K562 (cell line): ENCODE measurements around the gene GPX2. TPM values are rescaled to one million over a fixed set of nuclear protein-coding genes. Genes with fewer than 3 reads are reported as not detected.

Source experiments
- ATAC-seq: fragments of 200-7000 bp; cut with Tn5 transposase; 3 replicates; pipeline ENCODE4 v1.9.1; 2020; ENCODE audit warnings: moderate library complexity
- BruUV-seq: library from RNA; stranded (reverse); fragments of 400-500 nt; replicated peaks from 2 replicates; lab custom pipeline; 2021; lab: Mats Ljungman, UMichigan
- CTCF ChIA-PET: fragments of 300-600 bp; formaldehyde crosslinking; extraction: SDS; loops from one replicate; lab custom pipeline; 2021; ENCODE audit warnings: low intra/inter-chr PET ratio; lab: Yijun Ruan, JAX
- POLR2A ChIA-PET: fragments of 300-600, 350-650 bp; sonication (Branson Sonifier 250); formaldehyde crosslinking; extraction: SDS; loops from one replicate; lab custom pipeline; 2021; ENCODE audit warnings: antibody characterized with exemption, inconsistent platforms; lab: Yijun Ruan, JAX
- DNase-seq, 4 experiments: peaks; one replicate each; pipeline versions ENCODE4 v3.0.0 to v3.0.0-alpha.2; 2011 to 2018; ENCODE audit warnings: low spot score in 3 of 4, mixed read lengths in 3 of 4; ENCODE audit errors: extremely low read depth in 1 of 4
- FAIRE-seq: peaks from 2 replicates; lab custom pipeline; 2011; peaks lifted over from hg19 to GRCh38; lab: Jason Lieb, UNC
- H2AFZ ChIP-seq: 2 replicates; pipeline ENCODE4 v1.6.0; 2011; ENCODE audit warnings: low read depth, low read length, control low read depth, inconsistent platforms
- H3K27ac ChIP-seq: fragments of 200-600 bp; 3 replicates; pipeline ENCODE4 v1.8.0; 2011; ENCODE audit warnings: low read depth, mild to moderate bottlenecking, control low read depth, inconsistent platforms, low read length, moderate library complexity, mixed read lengths; ENCODE audit errors: extremely low read depth
- H3K27me3 ChIP-seq, 2 experiments: fragments of 300-600 bp in 1 of 2; 2 replicates in 1 of 2; 3 replicates in 1 of 2; pipeline versions ENCODE4 v1.6.0 to v1.8.0; 2011; ENCODE audit warnings: inconsistent platforms in 2 of 2, low read length in 2 of 2, mild to moderate bottlenecking in 1 of 2, mixed read lengths in 1 of 2, moderate library complexity in 1 of 2; ENCODE audit not compliant: control insufficient read depth in 2 of 2, insufficient read depth in 2 of 2
- H3K36me3 ChIP-seq: fragments of 300-600 bp; 3 replicates; pipeline ENCODE4 v1.8.0; 2011; ENCODE audit warnings: mild to moderate bottlenecking, low read length, inconsistent platforms; ENCODE audit not compliant: control insufficient read depth, insufficient read depth
- H3K4me1 ChIP-seq, 2 experiments: fragments of 200-600 bp in 1 of 2; replicated peaks in 1 of 2; 2 replicates in 1 of 2; 3 replicates in 1 of 2; pipeline versions ENCODE4 v1.5.1 to v1.8.0; 2011; ENCODE audit warnings: inconsistent platforms in 2 of 2, low read length in 2 of 2, mild to moderate bottlenecking in 1 of 2, mixed read lengths in 1 of 2, moderate library complexity in 1 of 2; ENCODE audit not compliant: control insufficient read depth in 2 of 2, insufficient read depth in 2 of 2
- H3K4me2 ChIP-seq: 2 replicates; pipeline ENCODE4 v1.6.1; 2011; ENCODE audit warnings: low read length, control low read depth, inconsistent platforms, mixed read lengths; ENCODE audit not compliant: insufficient read depth
- H3K4me3 ChIP-seq: fragments of 200-600 bp; sonication (generic), shearing (Covaris generic); 2 replicates; pipeline ENCODE4 v1.5.1; 2016; ENCODE audit warnings: control low read depth, inconsistent platforms
- H3K79me2 ChIP-seq: fragments of 200-600 bp; 3 replicates; pipeline ENCODE4 v1.8.0; 2011; ENCODE audit warnings: low read length, inconsistent platforms; ENCODE audit not compliant: control insufficient read depth, insufficient read depth
- H3K9ac ChIP-seq, 2 experiments: 2 replicates each; pipeline versions ENCODE4 v1.6.0 to v1.6.1; 2011; ENCODE audit warnings: low read depth in 2 of 2, low read length in 2 of 2, control low read depth in 1 of 2, inconsistent platforms in 1 of 2, mild to moderate bottlenecking in 1 of 2, mixed read lengths in 1 of 2; ENCODE audit not compliant: insufficient read depth in 1 of 2
- H3K9me1 ChIP-seq: one replicate; pipeline ENCODE4 v1.6.0; 2011; ENCODE audit warnings: inconsistent platforms, mild to moderate bottlenecking, low read length, moderate library complexity; ENCODE audit not compliant: control insufficient read depth, insufficient read depth
- H3K9me3 ChIP-seq: replicated peaks from 2 replicates; pipeline ENCODE4 v1.5.1; 2011; ENCODE audit warnings: low read depth, low read length, inconsistent platforms; ENCODE audit not compliant: control insufficient read depth, insufficient read depth
- H4K20me1 ChIP-seq: replicated peaks from 2 replicates; pipeline ENCODE4 v1.6.1; 2011; ENCODE audit warnings: low read length, inconsistent platforms, mixed read lengths; ENCODE audit not compliant: control insufficient read depth, insufficient read depth
- ARHGAP35 ChIP-seq: fragments of 450-650 bp; IDR thresholded peaks from 2 replicates; pipeline ENCODE4 v1.6.1; 2018; ENCODE audit not compliant: partially characterized antibody
- BRD9 ChIP-seq: fragments of 450-650 bp; IDR thresholded peaks from 2 replicates; pipeline ENCODE4 v1.6.1; 2018; ENCODE audit warnings: low read depth; ENCODE audit not compliant: partially characterized antibody
- CAMTA2 ChIP-seq: fragments of 250-450 bp; sonication (Bioruptor Pico); conservative IDR thresholded peaks from 2 replicates; pipeline ENCODE4 v1.5.1; 2022
- CEBPB ChIP-seq: fragments of 450-650 bp; IDR thresholded peaks from 2 replicates; pipeline ENCODE4 v1.6.1; 2016; ENCODE audit warnings: missing genetic modification characterization, missing compliant biosample characterization
- CXXC5 ChIP-seq: fragments of 250-450 bp; sonication (Bioruptor Pico); IDR thresholded peaks from 2 replicates; pipeline ENCODE4 v1.8.0; 2022; ENCODE audit warnings: inconsistent platforms, mild to moderate bottlenecking, moderate library complexity
- PHB2 ChIP-seq: fragments of 450-650 bp; IDR thresholded peaks from 2 replicates; pipeline ENCODE4 v1.6.1; 2017; ENCODE audit warnings: low read depth
- SREBF1 ChIP-seq: fragments of 150-350 bp; IDR thresholded peaks from 2 replicates; pipeline ENCODE4 v1.6.1; 2014; ENCODE audit warnings: antibody characterized with exemption, low read depth, low read length, borderline replicate concordance
- STAG1 ChIP-seq: sonication (generic); formaldehyde crosslinking; IDR thresholded peaks from 2 replicates; pipeline ENCODE4 v1.5.0; 2020; ENCODE audit warnings: missing genetic modification reagents, borderline replicate concordance
- ZBED1 ChIP-seq: IDR thresholded peaks from 2 replicates; pipeline ENCODE4 v1.6.1; 2014
- ZNF274 ChIP-seq: IDR thresholded peaks from 2 replicates; pipeline ENCODE4 v1.6.1; 2011; ENCODE audit warnings: low read depth, mild to moderate bottlenecking, low read length, moderate library complexity, borderline replicate concordance
- ZNF668 ChIP-seq: fragments of 250-450 bp; sonication (Bioruptor Pico); IDR thresholded peaks from 2 replicates; pipeline ENCODE4 v1.8.0; 2022; ENCODE audit warnings: mild to moderate bottlenecking, inconsistent platforms
- ZSCAN32 ChIP-seq: fragments of 450-650 bp; formaldehyde crosslinking; IDR thresholded peaks from 2 replicates; pipeline ENCODE4 v1.4.0; 2020; ENCODE audit warnings: mild to moderate bottlenecking, moderate library complexity
- WGBS: fragments of 100-300 bp; shearing (Covaris generic); methylation state at CpG from one replicate; pipeline ENCODE4 v1.1.6; 2016; ENCODE audit warnings: low coverage, mixed read lengths; ENCODE audit not compliant: insufficient coverage; ENCODE audit errors: missing lambda C conversion rate; 5-methylcytosine and 5-hydroxymethylcytosine counted together
- in situ Hi-C: fragments of 300-500 bp; cut with MboI; formaldehyde crosslinking; loops from 4 replicates; pipeline ENCODE4 v1.15.0; 2018; ENCODE audit warnings: inconsistent platforms, mixed read lengths
- intact Hi-C: fragments of 100-400 bp; cut with micrococcal nuclease; formaldehyde crosslinking; loops from 2 replicates; pipeline ENCODE4 v1.14.2; 2022
- polyA plus RNA-seq, 8 experiments: library from polyadenylated mRNA; depleted of rRNA in 4 of 8; stranded (reverse) in 5 of 8; unstranded in 3 of 8; fragments of >200 nt; fragmentation: Nextera tagmentation in 2 of 8; fragmentation: Illumina TruSeq in 1 of 8; extraction: Ambion mirVana in 2 of 8; extraction: Trizol in 1 of 8; gene quantifications; 2 replicates each; pipeline versions ENCODE4 v1.2.1 to v1.2.3, GENCODE V29; 2011 to 2014; ENCODE audit warnings: inconsistent platforms in 1 of 8, missing spikeins in 1 of 8
- total RNA-seq, 7 experiments: library from RNA; depleted of rRNA in 6 of 7; stranded (reverse); fragments of >200 nt in 6 of 7; fragmentation: Illumina TruSeq in 2 of 7; extraction: Trizol in 2 of 7; gene quantifications; 2 replicates each; pipeline versions ENCODE4 v1.2.1 to v1.2.3, GENCODE V29; 2011 to 2021; ENCODE audit warnings: low replicate concordance in 1 of 7
- TF ChIP-seq, protein P1 (sequence below): sonication (generic); IDR thresholded peaks from 2 replicates; pipeline ENCODE4 v1.6.1; 2016
- TF ChIP-seq, protein P2 (sequence below): sonication (generic); formaldehyde crosslinking; IDR thresholded peaks from 2 replicates; pipeline ENCODE4 v1.8.0; 2022; ENCODE audit warnings: missing genetic modification reagents, mild to moderate bottlenecking, moderate library complexity, borderline replicate concordance

Gene GPX2
- total and polyA plus RNA-seq, 9 of the 15 experiments (the other 6 are each of a cell fraction or from before 2014, with no cell fraction given): 0.24 TPM; not detected in 8

DNA sequence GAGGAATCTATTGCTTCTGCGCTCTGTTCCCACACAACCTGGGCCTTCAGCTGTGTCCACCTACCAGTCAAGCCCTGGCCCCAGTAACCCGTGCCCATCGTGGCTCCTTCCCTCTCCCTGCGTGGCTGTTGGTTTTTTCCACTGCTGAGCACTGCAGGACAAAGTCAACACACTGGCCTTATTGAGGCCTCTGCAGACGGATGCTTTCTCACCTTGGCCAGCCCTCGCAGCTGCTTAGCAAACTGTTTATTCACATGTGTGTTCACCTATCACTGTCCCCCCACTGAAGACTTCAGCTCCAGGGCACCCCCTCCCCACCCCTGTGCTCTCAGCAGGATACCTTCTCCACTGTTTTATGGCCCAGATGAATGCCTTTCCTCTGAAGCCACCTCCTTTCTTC lies 12.8 kb upstream of the GPX2 start:
- Histone ChIP-seq H4K20me1 (no peaks in the 10 kb centered on the region), H3K9me1 (no peaks in the 10 kb centered on the region), H3K36me3 (no peaks in the 10 kb centered on the region), H3K4me2 (no peak overlapping the region), H2AFZ (no peak overlapping the region), H3K27me3 (peaks cover 0 to 5% of the 10 kb centered on the region in 2 experiments; a peak in 1 of 5 replicates), H3K79me2 (no peaks in the 10 kb centered on the region), H3K27ac (no peak overlapping the region), H3K9me3 (no peaks in the 10 kb centered on the region), H3K4me1 (peaks cover 0 to 3% of the 10 kb centered on the region in 2 experiments; a peak in 2 of 5 replicates), H3K4me3 (no peak overlapping the region), H3K9ac (no peak overlapping the region)
- ChIA-PET POLR2A (no interaction called here), CTCF (no interaction called here)
- WGBS: 32% methylated on average over 5 of the region's 6 CpGs
- ATAC-seq: no peak
- intact Hi-C loops: no loop called here
- no peak for FAIRE-seq
- no peak for TF ChIP-seq CAMTA2 (CRISPR knock-in tag)
- TF ChIP-seq BRD9: no peak
- in situ Hi-C loops: no loop called here
- BruUV-seq: no TSS peak
- no peak for DNase-seq

DNA sequence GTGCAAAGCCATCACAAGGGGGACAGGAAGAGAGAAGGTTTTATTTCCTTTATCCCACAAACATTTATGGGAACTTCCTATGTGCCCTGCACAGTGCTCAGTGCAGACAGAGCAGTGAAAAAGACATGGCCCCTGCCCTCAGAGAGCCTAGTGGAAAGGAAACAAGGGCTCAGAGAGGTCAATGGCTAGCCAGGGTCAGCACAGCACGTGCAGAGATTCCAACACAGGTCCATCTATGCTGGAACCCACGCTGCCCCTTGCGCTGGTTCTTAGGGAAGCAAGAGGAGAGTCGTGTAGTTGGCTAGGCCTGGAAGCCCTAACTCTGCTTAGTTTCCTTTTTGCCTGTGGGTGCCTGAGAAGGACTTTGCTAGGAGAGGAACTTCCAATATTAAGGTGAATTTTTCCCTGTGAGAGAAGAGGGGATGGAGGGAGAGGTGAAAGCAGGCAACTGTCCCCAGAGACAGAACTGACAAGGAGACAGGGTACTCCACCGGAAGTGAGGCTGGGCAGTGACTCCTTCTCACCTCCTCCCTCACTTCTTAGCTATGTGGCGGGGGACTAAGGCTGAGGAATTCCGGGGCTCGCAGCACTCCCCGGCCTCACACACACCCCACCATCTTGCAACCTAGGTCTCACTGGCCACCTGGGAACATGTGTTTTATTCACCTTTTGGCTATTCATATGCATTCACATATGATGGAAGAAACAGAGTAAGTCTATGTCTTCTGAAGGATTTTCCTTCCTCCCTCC lies 12.1 kb upstream of the GPX2 start:
- in situ Hi-C loops (no loop called here), intact Hi-C loops (no loop called here)
- no peak overlapping the region for H3K27ac ChIP-seq
- 38% methylated on average over 6 of the region's 9 CpGs for WGBS
- H3K9me1 ChIP-seq: no peaks in the 10 kb centered on the region
- no peaks in the 10 kb centered on the region for H3K36me3 ChIP-seq
- BruUV-seq: no TSS peak
- no peak overlapping the region for H3K9ac ChIP-seq
- POLR2A ChIA-PET: no interaction called here
- no peak for ATAC-seq
- no peak for FAIRE-seq
- H2AFZ ChIP-seq: no peak overlapping the region
- DNase-seq: no peak
- H3K4me3 ChIP-seq: no peak overlapping the region
- no peaks in the 10 kb centered on the region for H3K79me2 ChIP-seq
- H3K4me1 ChIP-seq: peaks cover 0 to 3% of the 10 kb centered on the region in 2 experiments; a peak in 2 of 5 replicates
- H3K27me3 ChIP-seq: peaks cover 0 to 5% of the 10 kb centered on the region in 2 experiments; a peak in 1 of 5 replicates
- H3K9me3 ChIP-seq: no peaks in the 10 kb centered on the region
- H4K20me1 ChIP-seq: no peaks in the 10 kb centered on the region
- H3K4me2 ChIP-seq: no peak overlapping the region
- CTCF ChIA-PET: no interaction called here
- TF ChIP-seq ZSCAN32 (CRISPR knock-in tag) (no peak), ZBED1 (no peak), PHB2 (no peak), CEBPB (tag) (no peak), ARHGAP35 (no peak), ZNF668 (CRISPR knock-in tag) (no peak), CXXC5 (CRISPR knock-in tag) (no peak), ZNF274 (no peak), STAG1 (CRISPR knock-in tag) (no peak), SREBF1 (no peak)
- TF ChIP-seq, protein P1, sequence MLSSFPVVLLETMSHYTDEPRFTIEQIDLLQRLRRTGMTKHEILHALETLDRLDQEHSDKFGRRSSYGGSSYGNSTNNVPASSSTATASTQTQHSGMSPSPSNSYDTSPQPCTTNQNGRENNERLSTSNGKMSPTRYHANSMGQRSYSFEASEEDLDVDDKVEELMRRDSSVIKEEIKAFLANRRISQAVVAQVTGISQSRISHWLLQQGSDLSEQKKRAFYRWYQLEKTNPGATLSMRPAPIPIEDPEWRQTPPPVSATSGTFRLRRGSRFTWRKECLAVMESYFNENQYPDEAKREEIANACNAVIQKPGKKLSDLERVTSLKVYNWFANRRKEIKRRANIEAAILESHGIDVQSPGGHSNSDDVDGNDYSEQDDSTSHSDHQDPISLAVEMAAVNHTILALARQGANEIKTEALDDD: no peak
- TF ChIP-seq, protein P2, sequence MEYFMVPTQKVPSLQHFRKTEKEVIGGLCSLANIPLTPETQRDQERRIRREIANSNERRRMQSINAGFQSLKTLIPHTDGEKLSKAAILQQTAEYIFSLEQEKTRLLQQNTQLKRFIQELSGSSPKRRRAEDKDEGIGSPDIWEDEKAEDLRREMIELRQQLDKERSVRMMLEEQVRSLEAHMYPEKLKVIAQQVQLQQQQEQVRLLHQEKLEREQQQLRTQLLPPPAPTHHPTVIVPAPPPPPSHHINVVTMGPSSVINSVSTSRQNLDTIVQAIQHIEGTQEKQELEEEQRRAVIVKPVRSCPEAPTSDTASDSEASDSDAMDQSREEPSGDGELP (CRISPR knock-in tag): no peak
